Right lobe of liver (tissue), 6 donors: ENCODE results near the gene MAMDC4. TPM values are rescaled to one million over a fixed set of nuclear protein-coding genes. Genes with fewer than 3 reads are reported as not detected.
A peak's percentile ranks its signal among the peaks of the same experiment; 100 is the strongest.

Experiments
- ATAC-seq, 4 donors: fragments of 200-7000 bp; cut with Tn5 transposase; one replicate each; pipeline ENCODE4 v1.9.1; 2020; ENCODE audit warnings: mild to moderate bottlenecking in 4 of 4, moderate library complexity in 4 of 4
- DNase-seq, 3 donors: peaks; one replicate each; pipeline ENCODE4 v3.0.0-alpha.2; 2020
- H3K27ac ChIP-seq, 3 donors: fragments of 200-600 bp; one replicate each; pipeline ENCODE4 v1.8.0; 2022
- H3K27me3 ChIP-seq, 2 donors: fragments of 200-600 bp; one replicate each; pipeline ENCODE4 v1.8.0; 2022
- H3K36me3 ChIP-seq, 4 donors: fragments of 200-600 bp; sonication (generic) in 1 of 4; one replicate each; pipeline versions ENCODE4 v1.5.1 to v1.8.0; 2017 to 2022; ENCODE audit warnings: control low read depth in 1 of 4
- H3K4me1 ChIP-seq, 4 donors: fragments of 200-600 bp; sonication (generic) in 1 of 4; one replicate each; pipeline versions ENCODE4 v1.5.1 to v1.8.0; 2017 to 2022; ENCODE audit warnings: control low read depth in 1 of 4
- H3K4me3 ChIP-seq, 3 donors: fragments of 200-600 bp; one replicate each; pipeline ENCODE4 v1.8.0; 2022
- H3K9me3 ChIP-seq, 4 donors: fragments of 200-600 bp; sonication (generic) in 1 of 4; one replicate each; pipeline versions ENCODE4 v1.5.1 to v1.8.0; 2017 to 2022; ENCODE audit warnings: control low read depth in 1 of 4
- CTCF ChIP-seq, 4 donors: fragments of 200-600 bp in 3 of 4; fragments of 450-650 bp in 1 of 4; IDR thresholded peaks; one replicate each; pipeline versions ENCODE4 v1.5.1 to v1.8.0; 2016 to 2022; ENCODE audit warnings: antibody characterized with exemption in 4 of 4, mild to moderate bottlenecking in 2 of 4
- POLR2A ChIP-seq: fragments of 450-650 bp; IDR thresholded peaks from one replicate; pipeline ENCODE4 v1.6.1; 2017; ENCODE audit warnings: antibody characterized with exemption, mild to moderate bottlenecking
- WGBS: methylation state at CpG from one replicate; pipeline ENCODE4 v1.1.6; 2018; ENCODE audit warnings: low coverage, low lambda C conversion rate; ENCODE audit not compliant: insufficient coverage; ENCODE audit errors: missing lambda C conversion rate; 5-methylcytosine and 5-hydroxymethylcytosine counted together
- intact Hi-C, 2 donors: fragments of 100-400 bp; cut with DNase I; formaldehyde crosslinking; loops; one replicate each; pipeline versions ENCODE4 v1.11.2 to v1.14.1; 2022
- total RNA-seq, 6 experiments: library from RNA; depleted of rRNA in 2 of 6; stranded (reverse); fragments of >200 nt in 2 of 6; fragmentation: NEBNext Ultra II Directional in 3 of 6; extraction: Animal tissue kit (Norgen Biotek cat#: 25700) in 3 of 6; gene quantifications; one replicate each; pipeline versions ENCODE4 v1.1.0 to v1.2.4, GENCODE V29; 2016 to 2023
- donor health status: DM: no; HTN: yes; CAD: no.
- donor health status: DM: no; HTN: no; CAD: no.
- donor health status: DM: no; HTN: no; CAD: no.
- donor health status: DM: no; HTN: yes; CAD: no.
- donor health status: DM: no; HTN: yes; CAD: no.

MAMDC4 gene
- total RNA-seq, 6 experiments from 2014 or later = 5.7 to 27.9 (median 22.5) TPM

- Histone ChIP-seq H3K36me3 (peaks cover 0 to 3% (median 0%) of the 10 kb centered on the region in 4 donors), H3K9me3 (no peaks in the 10 kb centered on the region), H3K4me3 (peak overlapping the region; percentile 75 to 92 (median 86)), H3K27me3 (no peaks in the 10 kb centered on the region), H3K4me1 (peaks cover 0 to 14% (median 0%) of the 10 kb centered on the region in 4 donors), H3K27ac (peak overlapping the region in 2 of 3 donors; percentile 47 to 83)
- ATAC-seq (peak; percentile 16 to 33 (median 20)), DNase-seq (peak in 2 of 3 donors; percentile 50 to 70)
- intact Hi-C loops = no loop called here
- TF ChIP-seq POLR2A = no peak
- no peak for TF ChIP-seq CTCF (IDR thresholded peaks at IDR 0.05)
- 2% methylated on average over 13 of the region's 93 CpGs for WGBS
Observed at GRCh38 chr9:136808075-136808805, 43.9 kb upstream of the MAMDC4 start.

DNA sequence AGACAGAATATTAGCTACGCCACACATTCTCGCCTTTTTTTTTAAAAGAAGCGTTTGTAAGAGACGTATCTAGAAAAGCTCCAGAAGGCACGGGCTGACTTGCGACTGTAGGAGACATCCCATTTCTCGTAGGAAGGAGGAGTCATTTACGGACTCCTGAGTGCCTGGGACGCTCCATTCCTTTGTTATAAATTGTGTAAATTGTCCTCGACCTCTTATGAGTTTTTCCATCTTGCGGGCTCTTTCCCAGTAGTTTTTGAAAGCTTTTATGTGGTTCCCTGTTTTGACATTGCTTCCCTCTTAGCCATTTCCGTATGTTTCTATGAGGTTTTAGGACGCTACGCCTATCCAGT lies 43.4 kb upstream of the MAMDC4 start:
- H3K27me3 ChIP-seq = no peaks in the 10 kb centered on the region
- DNase-seq (no peak), ATAC-seq (no peak)
- WGBS = 8% methylated on average over 14 of the region's 14 CpGs
- peaks cover 0 to 3% (median 0%) of the 10 kb centered on the region in 4 donors for H3K36me3 ChIP-seq
- H3K4me1 ChIP-seq = peaks cover 0 to 14% (median 0%) of the 10 kb centered on the region in 4 donors
- H3K27ac ChIP-seq = peak overlapping the region in 1 of 3 donors; percentile 83
- H3K4me3 ChIP-seq = peak overlapping the region; percentile 75 to 92 (median 86)
- H3K9me3 ChIP-seq = no peaks in the 10 kb centered on the region
- intact Hi-C loops = no loop called here
- TF ChIP-seq CTCF (IDR thresholded peaks at IDR 0.05) (no peak), POLR2A (no peak)

- Histone ChIP-seq H3K4me1 (no peaks in the 10 kb centered on the region), H3K36me3 (peaks cover 0 to 3% (median 0%) of the 10 kb centered on the region in 4 donors), H3K27me3 (no peaks in the 10 kb centered on the region), H3K9me3 (no peaks in the 10 kb centered on the region), H3K4me3 (no peak overlapping the region), H3K27ac (no peak overlapping the region)
- no peak for ATAC-seq
- intact Hi-C loops = no loop called here
- TF ChIP-seq CTCF (IDR thresholded peaks at IDR 0.05) (no peak), POLR2A (no peak)
- 87% methylated on average over 11 of the region's 13 CpGs for WGBS
- DNase-seq = no peak
Observed at GRCh38 chr9:136814725-136815421, 37.3 kb upstream of the MAMDC4 start.

DNA sequence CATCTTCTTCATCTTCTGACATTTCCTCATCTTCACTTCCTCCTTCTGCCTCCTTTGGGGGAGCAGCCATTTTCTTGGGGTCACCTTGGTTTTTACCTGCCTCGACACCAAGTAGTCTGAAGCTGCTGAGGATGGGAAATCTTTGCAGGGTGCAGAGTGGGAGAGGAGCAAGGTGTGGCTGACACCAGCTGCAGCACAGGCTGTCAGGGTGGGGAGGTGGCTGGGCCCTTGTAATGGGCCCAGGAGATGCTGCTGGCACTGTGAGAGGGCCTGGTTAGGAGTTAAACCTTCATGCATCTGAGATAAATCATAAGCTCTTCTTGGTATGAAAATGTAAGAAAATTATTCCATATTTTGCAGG lies 36.7 kb upstream of the MAMDC4 start:
- ATAC-seq (no peak), DNase-seq (no peak)
- no peak overlapping the region for H3K4me3 ChIP-seq
- H3K9me3 ChIP-seq = no peaks in the 10 kb centered on the region
- intact Hi-C loops = no loop called here
- H3K36me3 ChIP-seq = peaks cover 0 to 3% (median 0%) of the 10 kb centered on the region in 4 donors
- H3K27me3 ChIP-seq = no peaks in the 10 kb centered on the region
- no peak for TF ChIP-seq CTCF (IDR thresholded peaks at IDR 0.05)
- TF ChIP-seq POLR2A = no peak
- no peak overlapping the region for H3K27ac ChIP-seq
- 43% methylated on average over 1 of the region's 1 CpG for WGBS
- H3K4me1 ChIP-seq = no peaks in the 10 kb centered on the region
